ENCODE data around the gene MAMLD1. TPM values are rescaled to one million over a fixed set of nuclear protein-coding genes. Genes with fewer than 3 reads are reported as not detected.

The MAMLD1 gene
- total RNA-seq, 1 experiment from 2014 or later, result 0.48 TPM

- Histone ChIP-seq H3K4ac (ENCODE audit: low read depth, low read length) (no peak overlapping the region), H2BK15ac (ENCODE audit: low read depth, low read length) (no peak overlapping the region), H3T11ph (ENCODE audit: low read length) (no peak overlapping the region), H3K14ac (ENCODE audit: insufficient read depth, low read length) (peak overlapping the region; percentile 60; the same call in 1 of the 2 replicates), H4K5ac (ENCODE audit: insufficient read length, low read depth, low read length) (no peak overlapping the region), H3K27me3 (ENCODE audit: insufficient read depth, low read length) (peaks cover 3% of the 10 kb centered on the region; the same call in 1 of the 2 replicates), H3K79me1 (ENCODE audit: insufficient read depth, low read depth, low read length, poor library complexity, severe bottlenecking) (no peaks in the 10 kb centered on the region), H3K9me3 (ENCODE audit: control insufficient read depth, low read depth, low read length) (no peaks in the 10 kb centered on the region), H3K9ac (ENCODE audit: extremely low read depth, insufficient read length, low read length) (no peak overlapping the region), H2AFZ (ENCODE audit: low read length) (no peak overlapping the region), H2AK5ac (ENCODE audit: insufficient read length, low read length) (no peak overlapping the region), H2BK20ac (ENCODE audit: low read depth, low read length, poor library complexity, severe bottlenecking) (no peak overlapping the region), H2BK5ac (ENCODE audit: insufficient read length, low read length) (no peak overlapping the region), H3K18ac (ENCODE audit: insufficient read length, low read depth, low read length) (peak overlapping the region; percentile 83), H3K79me2 (ENCODE audit: insufficient read depth, low read length) (no peaks in the 10 kb centered on the region), H3K23me2 (ENCODE audit: insufficient read length, low read depth, low read length, poor library complexity, severe bottlenecking) (no peaks in the 10 kb centered on the region), H4K91ac (ENCODE audit: insufficient read length, low read depth, low read length) (no peak overlapping the region), H4K20me1 (ENCODE audit: control insufficient read depth, insufficient read depth, insufficient read length) (no peaks in the 10 kb centered on the region), H2BK12ac (ENCODE audit: insufficient read length, low read depth, low read length) (no peak overlapping the region), H2BK120ac (ENCODE audit: low read depth, low read length, poor library complexity, severe bottlenecking) (no peak overlapping the region), H3K56ac (ENCODE audit: insufficient read length, low read depth, low read length) (no peak overlapping the region), H3K27ac (ENCODE audit: insufficient read length, low read depth, low read length) (no peak overlapping the region), H4K8ac (replicated peaks; ENCODE audit: insufficient read length, low read depth, low read length) (no peak overlapping the region), H3K23ac (ENCODE audit: insufficient read length, low read depth, low read length) (no peak overlapping the region), H3K4me1 (ENCODE audit: insufficient read depth, low read length) (0 out of 2 replicates have a peak, but pooled peaks cover 2% of the 10 kb centered on the region), H3K4me2 (ENCODE audit: insufficient read depth, insufficient read length, low read length) (peak overlapping the region; percentile 7)
- Mint-ChIP-seq H3K27me3 (ENCODE audit: low read depth) (peaks cover 72% of the 10 kb centered on the region), H3K4me3 (peak overlapping the region; percentile 43 to 46; a peak in 4 of 5 replicates), H3K4me1 (peaks cover 2 to 12% of the 10 kb centered on the region in 2 experiments; a peak in 3 of 4 replicates), H3K27ac (no peak overlapping the region), H3K36me3 (ENCODE audit: insufficient read depth in 1 of 3, low read depth in 3 of 3) (peaks cover 0 to 4% (median 0%) of the 10 kb centered on the region in 3 experiments; a peak in 1 of 7 replicates), H3K9me3 (peaks cover 68 to 87% of the 10 kb centered on the region in 2 experiments)
- DNase-seq, result peak; percentile 63
- no CpG with 5 or more reads among the region's 54 CpGs for WGBS (ENCODE audit: extremely low coverage, insufficient read length, low lambda C conversion rate)
- no peak for TF ChIP-seq CTCF (conservative IDR thresholded peaks at IDR 0.05)
Measured at GRCh38 chrX:150547375-150548115, 184.4 kb downstream of the MAMLD1 start.
